Smooth muscle cell (in vitro differentiated cells): ENCODE data around the gene DDX39A. TPM values are rescaled to one million over a fixed set of nuclear protein-coding genes. Genes with fewer than 3 reads are reported as not detected.

ENCODE experiments used
- DNase-seq: peaks from one replicate; lab custom pipeline; 2025; ENCODE audit not compliant: unreplicated experiment; lab: John Stamatoyannopoulos, UW
- H2AFZ ChIP-seq: fragments of 200-600 bp; sonication (generic); 2 replicates; pipeline ENCODE4 v1.6.0; 2016; ENCODE audit warnings: antibody characterized with exemption, low read depth, mild to moderate bottlenecking
- H3F3A ChIP-seq: fragments of 200-600 bp; sonication (generic); 2 replicates; pipeline ENCODE4 v1.6.0; 2017; ENCODE audit warnings: antibody characterized with exemption, low read depth
- H3K27ac ChIP-seq: fragments of 200-600 bp; sonication (generic); 2 replicates; pipeline ENCODE4 v1.5.1; 2016; ENCODE audit warnings: low read depth, mild to moderate bottlenecking
- H3K27me3 ChIP-seq: fragments of 200-600 bp; sonication (generic); 2 replicates; pipeline ENCODE4 v1.6.1; 2016; ENCODE audit warnings: low read depth, mild to moderate bottlenecking
- H3K36me3 ChIP-seq: fragments of 200-600 bp; sonication (generic); 2 replicates; pipeline ENCODE4 v1.5.1; 2016; ENCODE audit warnings: low read depth
- H3K4me1 ChIP-seq: fragments of 200-600 bp; sonication (generic); 2 replicates; pipeline ENCODE4 v1.5.1; 2016; ENCODE audit warnings: low read depth
- H3K4me2 ChIP-seq: fragments of 200-600 bp; sonication (generic); 2 replicates; pipeline ENCODE4 v1.6.0; 2016; ENCODE audit warnings: mild to moderate bottlenecking
- H3K4me3 ChIP-seq: fragments of 200-600 bp; sonication (generic); 2 replicates; pipeline ENCODE4 v1.5.1; 2016; ENCODE audit warnings: mild to moderate bottlenecking
- H3K79me2 ChIP-seq: fragments of 200-600 bp; sonication (generic); 2 replicates; pipeline ENCODE4 v1.6.0; 2016; ENCODE audit warnings: low read depth, mild to moderate bottlenecking
- H3K9ac ChIP-seq: fragments of 200-600 bp; sonication (generic); 2 replicates; pipeline ENCODE4 v1.6.0; 2016; ENCODE audit warnings: low read depth
- H3K9me3 ChIP-seq: fragments of 200-600 bp; sonication (generic); replicated peaks from 2 replicates; pipeline ENCODE4 v1.5.1; 2016; ENCODE audit warnings: low read depth
- H4K20me1 ChIP-seq: fragments of 200-600 bp; sonication (generic); 2 replicates; pipeline ENCODE4 v1.6.0; 2016; ENCODE audit warnings: low read depth
- CTCF ChIP-seq: fragments of 200-600 bp; sonication (generic); IDR thresholded peaks from 2 replicates; pipeline ENCODE4 v1.5.1; 2017; ENCODE audit warnings: borderline replicate concordance, mild to moderate bottlenecking, antibody characterized with exemption; ENCODE audit not compliant: insufficient read depth, poor library complexity, severe bottlenecking
- whole genome bisulfite sequencing: methylation state at CpG from one replicate; pipeline ENCODE4 v1.1.7; 2016; ENCODE audit warnings: low lambda C conversion rate; 5-methylcytosine and 5-hydroxymethylcytosine counted together
- polyA plus RNA-seq: library from polyadenylated mRNA; unstranded; fragments of >200 nt; fragmentation: Nextera tagmentation; extraction: Ambion mirVana; gene quantifications from 2 replicates; pipeline ENCODE4 v1.2.1, GENCODE V29; 2016
- total RNA-seq: library from RNA; depleted of rRNA; stranded (reverse); fragments of >200 nt; gene quantifications from 2 replicates; pipeline ENCODE4 v1.2.3, GENCODE V29; 2014

The DDX39A gene
- total and polyA plus RNA-seq, 2 experiments from 2014 or later = 23.1 to 38.0 TPM

- Histone ChIP-seq H3K9ac (no peak overlapping the region), H3K79me2 (peaks cover 3% of the 10 kb centered on the region), H3K4me3 (no peak overlapping the region), H2AFZ (no peak overlapping the region), H3K36me3 (no peaks in the 10 kb centered on the region), H3K4me2 (no peak overlapping the region), H3F3A (no peaks in the 10 kb centered on the region), H3K9me3 (no peaks in the 10 kb centered on the region), H4K20me1 (peaks cover 14% of the 10 kb centered on the region), H3K27me3 (no peaks in the 10 kb centered on the region), H3K27ac (no peak overlapping the region), H3K4me1 (no peaks in the 10 kb centered on the region)
- 98% methylated on average over 12 of the region's 14 CpGs for WGBS
- no peak for DNase-seq
- TF ChIP-seq CTCF = no peak
Measured at GRCh38 chr19:14443632-14444216, 24.6 kb upstream of the DDX39A start.

- DNase-seq = no peak
- no peaks in the 10 kb centered on the region for H3K4me1 ChIP-seq
- peaks cover 18% of the 10 kb centered on the region for H4K20me1 ChIP-seq
- WGBS = 96% methylated on average over 15 of the region's 16 CpGs
- no peak overlapping the region for H3K4me3 ChIP-seq
- H3K9me3 ChIP-seq = no peaks in the 10 kb centered on the region
- no peaks in the 10 kb centered on the region for H3K27me3 ChIP-seq
- no peaks in the 10 kb centered on the region for H3F3A ChIP-seq
- no peak overlapping the region for H3K4me2 ChIP-seq
- no peak overlapping the region for H2AFZ ChIP-seq
- H3K27ac ChIP-seq = no peak overlapping the region
- TF ChIP-seq CTCF = no peak
- H3K36me3 ChIP-seq = no peaks in the 10 kb centered on the region
- H3K9ac ChIP-seq = no peak overlapping the region
- peaks cover 5% of the 10 kb centered on the region for H3K79me2 ChIP-seq
Measured at GRCh38 chr19:14442891-14443631, 23.9 kb upstream of the DDX39A start.

- H2AFZ ChIP-seq = no peak overlapping the region
- H3K36me3 ChIP-seq = no peaks in the 10 kb centered on the region
- 94% methylated on average over 34 of the region's 34 CpGs for WGBS
- no peak overlapping the region for H3K4me2 ChIP-seq
- no peaks in the 10 kb centered on the region for H3K9me3 ChIP-seq
- no peaks in the 10 kb centered on the region for H3F3A ChIP-seq
- H3K4me1 ChIP-seq = no peaks in the 10 kb centered on the region
- H3K9ac ChIP-seq = no peak overlapping the region
- no peaks in the 10 kb centered on the region for H3K27me3 ChIP-seq
- H4K20me1 ChIP-seq = peaks cover 27% of the 10 kb centered on the region
- TF ChIP-seq CTCF = no peak
- no peak overlapping the region for H3K4me3 ChIP-seq
- no peak overlapping the region for H3K27ac ChIP-seq
- DNase-seq = no peak
- H3K79me2 ChIP-seq = peaks cover 16% of the 10 kb centered on the region
Measured at GRCh38 chr19:14441041-14441938, 22.1 kb upstream of the DDX39A start.
